DOHH2 (cell line): ENCODE data around the gene CCT8.
A peak's percentile ranks its signal among the peaks of the same experiment; 100 is the strongest.

Source experiments
- H3F3A ChIP-seq: fragments of 200-600 bp; sonication (generic), shearing (Covaris generic); 2 replicates; pipeline ENCODE4 v1.6.0; 2016; ENCODE audit warnings: antibody characterized with exemption, mild to moderate bottlenecking; ENCODE audit not compliant: control insufficient read depth, insufficient read depth
- H3K27ac ChIP-seq: fragments of 200-600 bp; sonication (generic); 2 replicates; pipeline ENCODE4 v1.5.1; 2014; ENCODE audit warnings: low read depth, mild to moderate bottlenecking, low read length, moderate library complexity
- H3K27me3 ChIP-seq: fragments of 200-600 bp; sonication (generic); 2 replicates; pipeline ENCODE4 v1.6.1; 2014; ENCODE audit warnings: mild to moderate bottlenecking, low read length, mixed read lengths; ENCODE audit not compliant: control insufficient read depth
- H3K36me3 ChIP-seq: fragments of 200-600 bp; sonication (generic); 2 replicates; pipeline ENCODE4 v1.6.1; 2014; ENCODE audit warnings: mild to moderate bottlenecking, low read length, moderate library complexity, mixed read lengths; ENCODE audit not compliant: control insufficient read depth
- H3K4me1 ChIP-seq: fragments of 200-600 bp; sonication (generic); 2 replicates; pipeline ENCODE4 v1.6.1; 2014; ENCODE audit warnings: mild to moderate bottlenecking, low read length, mixed read lengths; ENCODE audit not compliant: control insufficient read depth
- H3K4me2 ChIP-seq: fragments of 200-600 bp; sonication (generic); 2 replicates; pipeline ENCODE4 v1.6.0; 2014; ENCODE audit warnings: mild to moderate bottlenecking, low read length, moderate library complexity
- H3K4me3 ChIP-seq: fragments of 200-600 bp; sonication (generic); 2 replicates; pipeline ENCODE4 v1.5.1; 2014; ENCODE audit warnings: mild to moderate bottlenecking, low read length, mixed read lengths
- H3K79me2 ChIP-seq: fragments of 200-600 bp; sonication (generic); 2 replicates; pipeline ENCODE4 v1.6.1; 2014; ENCODE audit warnings: mild to moderate bottlenecking, low read length, mixed read lengths; ENCODE audit not compliant: control insufficient read depth
- H3K9me2 ChIP-seq: fragments of 200-600 bp; sonication (generic); replicated peaks from 2 replicates; pipeline ENCODE4 v1.6.1; 2014; ENCODE audit warnings: mild to moderate bottlenecking, low read length, mixed read lengths; ENCODE audit not compliant: control insufficient read depth
- H3K9me3 ChIP-seq: fragments of 200-600 bp; sonication (generic); 2 replicates; pipeline ENCODE4 v1.6.1; 2014; ENCODE audit warnings: antibody characterized with exemption, low read length, mixed read lengths; ENCODE audit not compliant: control insufficient read depth, insufficient read depth
- H4K20me1 ChIP-seq: fragments of 200-600 bp; sonication (generic); 2 replicates; pipeline ENCODE4 v1.6.0; 2014; ENCODE audit warnings: low read depth, mild to moderate bottlenecking, antibody characterized with exemption, low read length, moderate library complexity; ENCODE audit not compliant: control insufficient read depth, insufficient read depth
- EZH2phosphoT487 ChIP-seq: fragments of 200-600 bp; sonication (generic); IDR thresholded peaks from 2 replicates; pipeline ENCODE4 v1.6.1; 2017; ENCODE audit warnings: borderline replicate concordance, mild to moderate bottlenecking, antibody characterized with exemption, low read length, moderate library complexity, mixed read lengths
- TF ChIP-seq, protein P1 (sequence below): fragments of 200-600 bp; sonication (generic); IDR thresholded peaks from one replicate; pipeline ENCODE4 v1.5.1; 2014; ENCODE audit warnings: antibody characterized with exemption, mild to moderate bottlenecking, low read depth, low read length; ENCODE audit not compliant: poor library complexity, severe bottlenecking

Gene CCT8

DNA sequence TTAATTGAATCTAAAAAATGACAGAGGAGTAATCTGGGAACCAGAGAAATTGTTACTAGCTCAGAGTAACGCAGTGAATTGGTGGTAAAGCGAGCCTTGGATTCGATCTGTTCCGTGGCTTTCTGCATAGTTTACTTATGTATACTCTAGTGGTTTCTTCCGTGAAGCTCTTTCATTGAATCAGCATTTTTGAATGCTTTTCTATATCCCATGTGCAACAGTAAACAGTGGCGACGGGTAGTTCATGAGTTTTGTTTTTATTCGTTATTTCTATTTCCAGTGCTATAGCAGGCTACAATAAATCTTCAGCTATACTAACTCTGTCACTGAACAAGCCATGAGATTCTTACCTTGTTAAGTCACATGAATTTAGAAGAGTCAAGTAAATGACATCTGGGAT, 42.5 kb upstream of the CCT8 start:
- Histone ChIP-seq H3K9me3 (no peaks in the 10 kb centered on the region), H3K9me2 (no peaks in the 10 kb centered on the region), H3K27me3 (no peaks in the 10 kb centered on the region), H3K4me1 (peaks cover 38% of the 10 kb centered on the region), H3K4me2 (peak overlapping the region; percentile 72), H3K4me3 (peak overlapping the region; percentile 25; the same call in 1 of the 2 replicates), H3K27ac (peak overlapping the region; percentile 87), H3K79me2 (no peaks in the 10 kb centered on the region), H4K20me1 (no peaks in the 10 kb centered on the region), H3K36me3 (no peaks in the 10 kb centered on the region), H3F3A (peaks cover 10% of the 10 kb centered on the region)
- no peak for TF ChIP-seq EZH2phosphoT487
- TF ChIP-seq, protein P1, sequence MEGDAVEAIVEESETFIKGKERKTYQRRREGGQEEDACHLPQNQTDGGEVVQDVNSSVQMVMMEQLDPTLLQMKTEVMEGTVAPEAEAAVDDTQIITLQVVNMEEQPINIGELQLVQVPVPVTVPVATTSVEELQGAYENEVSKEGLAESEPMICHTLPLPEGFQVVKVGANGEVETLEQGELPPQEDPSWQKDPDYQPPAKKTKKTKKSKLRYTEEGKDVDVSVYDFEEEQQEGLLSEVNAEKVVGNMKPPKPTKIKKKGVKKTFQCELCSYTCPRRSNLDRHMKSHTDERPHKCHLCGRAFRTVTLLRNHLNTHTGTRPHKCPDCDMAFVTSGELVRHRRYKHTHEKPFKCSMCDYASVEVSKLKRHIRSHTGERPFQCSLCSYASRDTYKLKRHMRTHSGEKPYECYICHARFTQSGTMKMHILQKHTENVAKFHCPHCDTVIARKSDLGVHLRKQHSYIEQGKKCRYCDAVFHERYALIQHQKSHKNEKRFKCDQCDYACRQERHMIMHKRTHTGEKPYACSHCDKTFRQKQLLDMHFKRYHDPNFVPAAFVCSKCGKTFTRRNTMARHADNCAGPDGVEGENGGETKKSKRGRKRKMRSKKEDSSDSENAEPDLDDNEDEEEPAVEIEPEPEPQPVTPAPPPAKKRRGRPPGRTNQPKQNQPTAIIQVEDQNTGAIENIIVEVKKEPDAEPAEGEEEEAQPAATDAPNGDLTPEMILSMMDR = no peak

DNA sequence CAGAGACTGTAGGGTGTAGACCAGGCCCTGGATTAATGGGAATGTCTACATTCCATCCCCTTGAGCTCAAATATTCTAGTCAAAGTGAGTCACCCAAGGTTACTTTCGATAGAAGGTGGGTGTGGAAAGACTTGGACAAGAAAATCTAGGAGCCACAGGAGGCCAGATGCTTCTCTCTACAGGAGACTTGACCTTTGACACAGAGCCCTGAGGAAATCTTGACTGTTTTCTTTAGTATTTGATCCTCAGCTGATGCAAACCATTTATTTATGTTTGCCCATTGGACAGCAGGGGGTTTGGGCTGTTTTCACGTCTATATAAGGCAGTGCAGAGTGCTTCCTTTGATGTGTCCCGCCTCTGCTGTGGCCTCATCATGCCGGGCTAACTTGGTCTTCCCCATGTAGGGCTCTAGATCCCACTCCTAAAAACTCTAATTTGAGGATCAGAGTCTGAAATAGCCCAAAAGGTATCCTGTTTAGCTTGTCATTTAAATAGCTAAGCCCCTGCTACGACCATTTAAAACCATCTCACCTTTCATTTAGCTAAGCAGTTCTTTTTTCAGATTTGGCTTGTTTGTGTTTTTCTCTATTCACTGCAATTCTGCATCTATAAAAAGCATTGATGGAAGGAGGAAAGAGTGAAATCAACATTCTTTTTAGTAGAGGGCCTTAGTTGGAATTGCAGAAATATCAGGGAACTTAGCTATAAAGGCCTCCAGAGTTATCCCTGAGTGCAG, 41.5 kb upstream of the CCT8 start:
- H3K27ac ChIP-seq = no peak overlapping the region

GRCh38 chr21:29105218-29105617, 31.8 kb upstream of the CCT8 start:
- no peaks in the 10 kb centered on the region for H3K9me2 ChIP-seq
- no peaks in the 10 kb centered on the region for H3F3A ChIP-seq
- H3K27ac ChIP-seq = no peak overlapping the region
- no peaks in the 10 kb centered on the region for H3K36me3 ChIP-seq
- H3K4me3 ChIP-seq = no peak overlapping the region
- peaks cover 3% of the 10 kb centered on the region for H3K4me1 ChIP-seq
- no peaks in the 10 kb centered on the region for H3K79me2 ChIP-seq
- no peaks in the 10 kb centered on the region for H3K27me3 ChIP-seq
- H3K4me2 ChIP-seq = no peak overlapping the region
- TF ChIP-seq, protein P1 = no peak
- no peak for TF ChIP-seq EZH2phosphoT487
- no peaks in the 10 kb centered on the region for H3K9me3 ChIP-seq
- H4K20me1 ChIP-seq = no peaks in the 10 kb centered on the region

More for the DNA sequence above, 41.5 kb upstream of the CCT8 start:
- Histone ChIP-seq H3K27me3 (no peaks in the 10 kb centered on the region), H3K9me2 (no peaks in the 10 kb centered on the region), H3K9me3 (no peaks in the 10 kb centered on the region), H3K4me3 (no peak overlapping the region), H3K4me1 (peaks cover 38% of the 10 kb centered on the region), H3K79me2 (no peaks in the 10 kb centered on the region), H3K36me3 (no peaks in the 10 kb centered on the region), H4K20me1 (no peaks in the 10 kb centered on the region), H3F3A (peaks cover 10% of the 10 kb centered on the region), H3K4me2 (peak overlapping the region; percentile 72)
- TF ChIP-seq, protein P1 = no peak
- no peak for TF ChIP-seq EZH2phosphoT487
